NCI-H2171 (cell line): ENCODE measurements around the gene NKX2-1.
A peak's percentile ranks its signal among the peaks of the same experiment; 100 is the strongest.
"Not testable (repeated sequence)": the region's sequence is repeated elsewhere in the genome, so short reads cannot be mapped to it uniquely, and the experiment has no call there.

ENCODE experiments used
- DNase-seq: peaks from one replicate; lab custom pipeline; 2025; lab: John Stamatoyannopoulos, UW

Gene NKX2-1

GRCh38 chr14:36519431-36520321 lies at the start of gene NKX2-1:
Gene NKX2-1, minus strand, starts transcription at chr14:36520232. Its CDS starts 103 bp downstream, at chr14:36520129.
- DNase-seq = peak; percentile 49

GRCh38 chr14:36556811-36557433 lies 36.9 kb upstream of the NKX2-1 start:
- DNase-seq = no peak

- no peak for DNase-seq
Measured at GRCh38 chr14:36555998-36556743, 36.1 kb upstream of the NKX2-1 start.

- DNase-seq = peak; percentile 57
Measured at GRCh38 chr14:36553656-36554260, 33.7 kb upstream of the NKX2-1 start.

GRCh38 chr14:36550899-36551298 lies 30.9 kb upstream of the NKX2-1 start:
- DNase-seq = no peak

GRCh38 chr14:36544280-36544679 lies 24.2 kb upstream of the NKX2-1 start:
- DNase-seq = not testable (repeated sequence)

- DNase-seq = no peak
Measured at GRCh38 chr14:36538051-36538450, 18.0 kb upstream of the NKX2-1 start.

GRCh38 chr14:36529062-36529461 lies 9.0 kb upstream of the NKX2-1 start:
- no peak for DNase-seq

GRCh38 chr14:36525746-36526099 lies 5.7 kb upstream of the NKX2-1 start:
- DNase-seq = no peak

- no peak for DNase-seq
Measured at GRCh38 chr14:36524874-36525745, 5.1 kb upstream of the NKX2-1 start.

GRCh38 chr14:36524220-36524837 lies 4.3 kb upstream of the NKX2-1 start:
- DNase-seq = no peak

GRCh38 chr14:36522972-36523715 lies 3.1 kb upstream of the NKX2-1 start:
- no peak for DNase-seq

- no peak for DNase-seq
Measured at GRCh38 chr14:36522347-36522971, 2.4 kb upstream of the NKX2-1 start.

- no peak for DNase-seq
Measured at GRCh38 chr14:36521598-36522345, 1.7 kb upstream of the NKX2-1 start.

GRCh38 chr14:36520601-36521525 lies 831 bp upstream of the NKX2-1 start:
- DNase-seq = peak; percentile 26

- peak; percentile 48 for DNase-seq
Measured at GRCh38 chr14:36518586-36519430, 1.2 kb downstream of the NKX2-1 start.
